ENCODE measurements around the gene NDRG4.

NDRG4 gene, protein sequence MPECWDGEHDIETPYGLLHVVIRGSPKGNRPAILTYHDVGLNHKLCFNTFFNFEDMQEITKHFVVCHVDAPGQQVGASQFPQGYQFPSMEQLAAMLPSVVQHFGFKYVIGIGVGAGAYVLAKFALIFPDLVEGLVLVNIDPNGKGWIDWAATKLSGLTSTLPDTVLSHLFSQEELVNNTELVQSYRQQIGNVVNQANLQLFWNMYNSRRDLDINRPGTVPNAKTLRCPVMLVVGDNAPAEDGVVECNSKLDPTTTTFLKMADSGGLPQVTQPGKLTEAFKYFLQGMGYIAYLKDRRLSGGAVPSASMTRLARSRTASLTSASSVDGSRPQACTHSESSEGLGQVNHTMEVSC

DNA sequence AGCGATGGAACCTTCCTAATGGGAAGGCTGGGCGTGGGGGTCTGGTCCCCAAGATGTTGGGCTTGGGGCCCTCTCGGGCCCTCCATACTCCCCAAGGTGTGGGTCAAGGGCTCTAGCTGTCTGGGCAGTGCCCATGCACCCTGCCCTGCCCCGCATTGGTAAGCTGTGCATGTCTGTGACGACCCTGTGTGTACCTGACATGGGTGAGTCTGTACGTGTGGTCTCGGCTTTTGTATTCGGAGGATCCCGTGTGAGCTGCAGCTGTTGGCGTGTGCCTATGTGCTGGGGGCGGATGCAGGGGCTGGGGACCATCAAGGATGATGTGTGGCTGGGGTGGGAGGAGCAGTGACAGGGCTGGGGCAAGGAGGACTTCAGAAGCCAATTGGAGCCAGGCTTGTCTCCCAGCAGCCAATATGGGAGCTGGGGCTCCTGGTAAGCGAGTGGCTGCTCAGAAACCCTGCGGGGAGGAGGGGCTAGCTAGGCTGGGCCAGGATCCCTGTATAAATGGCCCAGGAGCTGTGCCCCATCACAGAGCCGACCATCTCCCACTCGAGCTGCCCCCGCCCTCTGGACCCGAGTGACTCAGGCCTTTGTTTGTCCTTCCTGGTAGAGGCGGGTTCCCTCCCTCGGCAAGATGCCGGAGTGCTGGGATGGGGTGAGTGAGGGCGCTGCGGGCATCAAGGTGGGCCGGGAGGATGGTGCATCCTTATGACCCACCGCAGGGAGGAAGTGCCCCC is at the start of gene NDRG4:
Gene NDRG4 (plus strand): TSS at position 529 of the 737 bp plus-strand sequence. CDS start 106 bp downstream, at position 635.
- peak in 1 of 2 donors; percentile 35 for DNase-seq

DNA sequence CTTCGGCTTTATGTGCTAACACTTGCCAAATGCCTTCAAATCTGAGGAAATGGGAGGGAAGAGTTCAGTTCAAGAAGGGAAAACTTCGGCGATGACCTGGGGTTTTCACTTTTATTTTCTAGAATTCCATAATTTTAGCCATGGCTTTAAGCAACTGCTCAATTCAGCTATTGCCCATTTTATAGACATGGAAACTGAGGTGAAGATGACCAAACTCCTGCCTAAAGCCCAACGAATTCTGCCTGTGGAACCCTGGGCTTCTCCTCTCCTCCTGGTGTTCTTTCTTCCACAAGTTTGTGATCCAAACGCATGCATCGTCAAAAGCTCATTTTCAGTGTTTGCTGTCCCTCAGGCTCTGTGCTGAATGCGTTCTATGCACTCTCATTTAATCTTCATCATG is 49.4 kb upstream of the NDRG4 start:
- no peak for DNase-seq

DNA sequence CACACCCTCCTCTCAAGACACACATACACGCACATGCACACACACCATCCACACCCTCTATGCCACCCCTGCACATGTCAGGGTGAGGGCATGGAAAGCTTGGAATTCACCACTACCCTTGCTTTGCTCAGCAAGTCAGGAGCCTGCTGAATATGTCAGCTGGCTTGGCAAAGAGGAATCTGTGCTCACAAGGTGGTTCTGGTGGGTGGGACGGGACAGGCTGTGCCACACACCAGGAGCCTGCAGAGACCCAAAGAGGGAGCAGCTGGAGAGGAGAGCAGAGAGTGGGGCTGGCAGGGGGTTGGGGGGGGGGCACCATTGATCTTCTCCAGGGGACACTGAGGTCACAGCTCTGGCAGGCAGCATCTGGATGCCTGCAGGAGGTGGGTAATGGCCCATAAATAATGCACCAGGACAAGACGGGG is 48.7 kb upstream of the NDRG4 start:
- no peak for DNase-seq

DNA sequence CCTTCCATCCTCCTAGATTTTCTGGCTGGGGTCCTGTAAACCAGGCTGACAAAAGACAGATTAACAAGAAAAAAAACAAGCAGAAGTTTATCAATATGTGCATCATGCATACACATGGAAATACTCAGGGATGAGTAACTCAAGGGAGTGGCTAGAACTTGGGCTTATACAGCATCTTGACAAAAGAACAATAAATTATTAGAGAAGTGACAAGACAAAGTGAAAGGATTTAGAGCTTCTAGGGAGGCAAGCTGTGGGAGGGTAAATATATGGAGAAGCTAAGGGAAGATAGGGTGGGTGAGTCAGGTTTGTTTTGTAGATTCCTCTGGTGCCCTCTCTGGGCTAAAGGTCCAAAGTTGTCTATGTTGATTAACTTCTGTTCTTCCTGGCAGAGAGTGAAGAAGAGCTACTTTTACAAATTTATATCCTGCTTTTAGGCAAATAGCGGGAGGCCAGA is 48.0 kb upstream of the NDRG4 start:
- DNase-seq, result no peak

DNA sequence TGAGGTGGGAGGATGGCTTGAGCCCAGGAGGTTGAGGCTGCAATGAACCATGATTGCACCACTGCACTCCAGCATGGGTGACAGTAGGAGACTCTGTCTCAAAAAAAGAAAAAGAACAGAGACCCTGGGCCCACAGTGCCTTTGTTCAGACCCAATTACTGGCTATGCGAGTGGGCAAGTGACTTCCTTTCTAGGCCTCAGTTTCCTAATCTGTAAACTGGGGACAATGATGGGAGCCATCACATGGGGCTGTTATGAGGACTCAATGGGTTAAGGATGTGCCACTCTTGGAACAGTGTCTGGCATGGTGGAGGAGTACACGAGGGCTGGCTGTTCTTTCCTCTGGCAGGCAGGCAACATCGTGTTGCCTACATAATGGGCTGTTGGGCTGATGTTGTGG is 47.3 kb upstream of the NDRG4 start:
- no peak for DNase-seq

DNA sequence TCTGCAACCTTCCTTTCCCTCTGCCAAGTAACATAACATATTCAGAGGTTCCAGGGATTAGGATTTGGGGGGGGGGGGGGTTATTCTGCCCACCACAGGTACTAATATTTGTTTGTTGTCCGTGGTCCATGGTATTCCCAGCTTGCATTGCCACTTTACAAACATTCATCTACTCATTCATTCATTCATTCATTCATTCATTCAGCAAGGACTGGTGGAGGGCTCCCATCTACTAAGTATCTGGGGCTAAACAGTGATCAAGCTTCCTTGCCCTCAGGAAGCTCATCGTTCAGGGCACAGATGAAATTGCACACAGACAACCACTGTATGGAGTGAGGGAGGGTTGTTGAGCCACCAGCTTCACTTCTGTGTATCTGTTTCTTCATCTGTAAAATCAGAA is 45.8 kb upstream of the NDRG4 start:
- DNase-seq, result no peak

DNA sequence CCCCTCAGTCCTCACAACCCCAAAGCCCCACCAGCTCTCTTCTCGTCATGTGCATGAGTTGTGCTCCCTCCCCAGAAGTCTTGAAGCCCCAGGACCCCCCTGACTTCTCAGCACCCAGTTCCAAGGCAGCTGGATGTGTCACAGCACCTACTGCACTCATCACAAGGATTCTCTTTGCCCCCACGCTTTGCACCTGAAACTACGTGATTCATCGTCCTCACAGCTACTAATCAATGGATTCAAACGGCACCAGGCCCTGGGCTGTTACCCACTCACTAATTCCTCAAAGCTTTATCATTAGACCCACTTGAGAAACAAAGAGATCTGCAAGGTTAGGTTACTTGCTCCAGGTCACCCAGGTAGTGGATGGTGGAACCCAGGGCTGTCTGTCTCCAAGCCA is 45.1 kb upstream of the NDRG4 start:
- DNase-seq, result no peak

DNA sequence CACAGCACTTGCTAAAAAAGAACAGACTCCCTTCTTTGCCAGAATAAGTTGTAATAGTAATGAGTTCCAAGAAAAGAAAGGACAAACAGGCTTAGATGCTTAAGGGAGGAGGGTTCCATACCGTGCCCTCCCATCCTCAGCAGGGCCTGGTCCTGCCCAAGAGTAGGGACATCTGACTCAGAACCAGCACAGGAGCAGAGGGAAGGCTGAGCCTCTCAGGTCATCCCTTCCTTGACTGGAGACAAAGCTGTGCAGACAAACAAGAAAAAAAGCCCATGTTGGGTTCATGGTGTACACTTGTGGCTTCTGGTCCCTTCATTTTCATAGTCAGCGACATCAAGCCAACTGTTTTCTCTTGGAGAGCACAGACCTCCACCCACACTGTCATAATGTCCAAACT is 44.2 kb upstream of the NDRG4 start:
- DNase-seq, result no peak

DNA sequence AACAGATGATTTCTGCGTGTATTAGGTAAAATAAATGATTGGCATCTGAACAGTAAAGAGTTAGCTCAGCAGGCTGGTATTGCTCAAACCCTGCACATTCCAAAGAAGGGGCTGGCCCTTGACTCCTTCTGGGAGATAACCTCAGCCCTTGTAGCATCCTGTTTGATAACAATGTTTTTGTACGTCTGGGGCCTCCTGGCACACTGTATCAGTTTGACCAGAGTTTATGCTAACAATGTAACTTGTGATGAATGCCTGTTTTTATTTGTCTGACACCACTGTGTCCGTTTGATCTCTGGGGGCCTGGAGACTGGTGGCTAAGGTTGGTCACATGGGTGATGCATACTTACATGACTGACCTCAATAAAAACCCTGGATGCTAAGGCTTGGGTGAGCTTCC is 43.8 kb upstream of the NDRG4 start:
- no peak for DNase-seq

DNA sequence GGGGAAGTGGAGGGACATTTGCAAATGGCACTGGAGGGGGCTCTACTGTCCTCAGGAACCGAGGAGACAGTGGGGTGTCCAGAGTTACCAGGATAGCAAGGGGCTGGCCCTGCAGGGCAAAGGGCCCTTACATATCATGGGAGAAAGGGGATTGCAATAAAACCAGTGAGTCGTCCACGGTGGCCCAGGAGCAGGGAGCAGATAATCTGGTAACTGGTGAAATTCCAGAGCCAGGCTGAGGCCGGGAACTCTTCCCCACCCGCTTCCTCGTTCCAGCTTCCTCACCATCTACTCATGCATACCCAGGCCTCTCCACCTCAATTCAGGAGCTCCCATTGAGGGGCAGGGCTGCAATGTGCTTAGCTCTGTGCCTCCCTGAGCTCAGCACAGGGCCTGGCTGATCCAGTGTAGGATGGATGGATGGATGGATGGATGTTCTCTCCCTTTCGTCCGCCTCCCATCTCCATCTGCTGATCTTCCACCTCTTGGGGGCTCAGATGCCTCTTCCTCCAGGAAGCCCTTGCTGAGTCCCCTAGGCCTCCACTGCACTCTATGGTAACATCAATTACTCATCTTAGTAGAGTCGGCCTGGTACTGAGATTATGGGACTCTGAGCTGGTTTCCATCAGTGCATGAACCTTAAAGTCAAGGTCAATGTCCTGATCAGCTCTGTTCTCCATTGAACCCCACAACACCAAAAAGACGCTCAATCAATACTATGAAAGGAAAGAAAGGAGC is 41.2 kb upstream of the NDRG4 start:
- no peak for DNase-seq

DNA sequence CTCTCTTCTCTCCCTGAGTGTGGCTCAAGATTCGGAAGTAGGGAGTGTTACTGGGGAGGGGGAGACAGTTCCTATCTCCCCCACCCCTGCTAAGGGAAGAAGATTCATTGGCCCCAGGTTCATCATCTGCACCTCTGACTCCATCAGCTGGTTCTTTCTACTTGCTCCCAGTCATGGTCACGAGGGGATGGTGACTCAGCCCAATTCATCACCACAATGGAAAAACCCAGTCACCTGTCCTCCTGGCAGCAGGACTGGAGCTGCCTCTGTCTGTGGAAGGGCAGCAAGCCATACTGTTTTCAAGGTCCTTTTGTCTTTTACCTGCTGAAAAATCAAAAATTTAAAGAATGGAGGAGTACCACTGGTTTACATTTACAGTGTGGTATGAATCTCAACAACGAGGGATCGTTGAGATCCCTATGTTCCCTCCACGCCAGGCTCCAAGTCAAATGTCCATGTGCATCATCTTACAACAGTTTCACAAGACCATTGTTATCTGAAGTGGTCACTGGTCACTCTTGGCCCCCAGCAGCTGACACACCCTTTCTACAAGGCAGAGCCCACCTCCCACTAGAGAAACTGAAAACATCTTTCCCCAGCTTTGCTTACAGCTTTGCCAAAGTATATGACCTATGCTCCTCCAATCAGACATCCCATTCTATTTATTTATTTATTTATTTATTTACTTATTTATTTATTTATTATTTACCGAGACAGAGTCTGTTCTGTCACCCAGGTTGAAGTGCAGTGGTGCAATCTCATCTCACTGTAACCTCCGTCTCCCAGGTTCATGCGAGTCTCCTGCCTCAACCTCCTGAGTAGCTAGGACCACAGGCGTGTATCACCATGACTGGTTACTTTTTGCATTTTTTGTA is 40.4 kb upstream of the NDRG4 start:
- peak; percentile 55 to 63 for DNase-seq

DNA sequence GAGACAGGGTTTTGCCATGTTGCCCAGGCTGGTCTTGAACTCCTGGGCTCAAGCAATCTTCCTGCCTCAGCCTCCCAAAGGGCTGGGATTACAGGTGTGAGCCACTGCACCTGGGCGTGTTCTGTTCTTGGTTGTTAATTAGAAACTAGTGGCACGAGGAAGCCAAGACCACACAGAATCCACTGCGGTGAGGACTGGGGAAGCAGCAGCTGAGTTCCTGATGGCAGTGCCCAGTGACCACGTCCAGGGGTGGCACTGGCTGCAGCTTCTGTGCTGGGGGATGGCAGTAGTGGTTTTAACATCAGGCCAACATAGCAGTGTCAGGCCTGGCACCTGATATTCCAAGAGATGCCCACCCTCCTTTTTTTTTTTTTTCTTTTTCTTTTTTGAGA is 39.7 kb upstream of the NDRG4 start:
- no peak for DNase-seq

DNA sequence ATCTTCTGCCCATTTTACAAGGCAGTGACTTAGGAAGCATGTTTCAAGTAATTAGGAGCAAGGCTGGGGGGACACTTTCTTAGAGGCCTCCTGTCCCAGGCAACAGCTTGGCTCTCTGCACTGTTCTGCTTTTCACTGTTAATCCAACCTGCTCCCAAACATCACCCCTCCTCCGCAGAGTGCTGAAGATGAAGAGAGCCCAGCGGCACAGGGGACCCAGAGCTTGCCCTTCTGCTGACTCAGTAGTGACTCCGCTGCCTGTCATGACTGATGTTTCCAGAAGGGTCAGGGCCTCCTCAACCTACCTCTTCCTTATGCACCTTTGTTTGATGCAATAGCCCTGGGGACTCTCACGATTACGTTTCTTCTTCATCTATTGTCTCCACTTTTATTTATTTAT is 38.9 kb upstream of the NDRG4 start:
- DNase-seq, result no peak

DNA sequence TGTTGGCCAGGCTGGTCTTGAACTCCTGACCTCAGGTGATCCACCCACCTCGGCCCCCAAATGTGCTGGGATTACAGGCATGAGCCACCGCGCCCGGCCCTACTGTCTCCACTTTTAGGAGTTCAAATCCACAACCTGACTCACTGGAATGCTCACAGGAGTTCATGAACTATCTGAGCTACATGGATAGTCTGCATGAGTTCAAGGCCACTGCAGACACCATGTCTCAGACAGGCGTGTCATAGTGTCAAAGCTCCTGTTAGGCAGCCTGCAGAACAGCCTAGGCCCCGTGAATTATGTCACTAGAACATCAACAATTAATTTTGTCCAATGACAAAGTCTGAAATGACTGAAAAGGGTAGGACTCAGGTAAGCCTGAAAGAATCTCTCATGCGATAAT is 38.3 kb upstream of the NDRG4 start:
- no peak for DNase-seq

DNA sequence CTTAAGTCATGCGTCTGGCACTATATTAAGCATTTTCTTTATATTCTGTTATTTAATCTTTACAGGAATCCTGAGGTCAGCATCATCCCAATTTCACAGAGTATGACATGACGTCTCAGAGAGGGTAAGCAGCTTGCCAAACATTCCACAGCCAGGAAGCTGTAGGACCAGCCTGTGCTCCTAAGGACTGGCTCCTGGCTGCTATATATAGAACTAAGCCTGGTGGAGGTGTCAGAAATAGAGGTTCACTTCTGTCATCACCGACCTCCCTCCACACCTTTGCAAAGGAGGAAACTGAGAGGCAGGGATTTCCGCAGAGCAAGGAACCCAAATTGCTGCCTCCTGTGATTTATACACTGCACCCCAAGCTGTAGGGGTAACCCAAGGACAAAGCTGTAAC is 37.9 kb upstream of the NDRG4 start:
- no peak for DNase-seq

DNA sequence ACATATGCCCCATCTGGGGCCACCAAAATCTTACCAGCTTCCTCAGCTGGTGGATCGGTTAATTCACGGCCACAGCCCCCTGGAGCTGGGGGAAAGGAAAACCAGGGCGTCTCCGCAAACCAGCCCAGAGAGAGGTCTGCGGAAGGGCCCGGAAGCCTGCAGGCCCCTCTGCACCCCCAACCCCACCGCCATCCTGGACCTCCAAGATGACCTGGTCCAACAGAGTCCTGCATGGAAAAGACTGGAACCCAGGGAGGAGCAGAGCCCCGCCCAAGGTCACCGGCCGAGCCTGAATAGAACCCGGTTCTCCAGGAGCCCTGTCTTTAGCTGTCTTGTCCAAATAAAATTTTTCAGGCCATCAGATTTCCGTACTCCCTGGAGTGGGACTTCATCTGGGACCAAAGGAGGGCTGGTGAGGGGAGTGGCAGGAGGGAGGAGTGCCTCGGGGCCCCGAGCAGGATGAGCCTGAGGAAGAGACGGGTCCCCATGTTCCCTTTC is 37.4 kb upstream of the NDRG4 start:
- DNase-seq, result no peak

DNA sequence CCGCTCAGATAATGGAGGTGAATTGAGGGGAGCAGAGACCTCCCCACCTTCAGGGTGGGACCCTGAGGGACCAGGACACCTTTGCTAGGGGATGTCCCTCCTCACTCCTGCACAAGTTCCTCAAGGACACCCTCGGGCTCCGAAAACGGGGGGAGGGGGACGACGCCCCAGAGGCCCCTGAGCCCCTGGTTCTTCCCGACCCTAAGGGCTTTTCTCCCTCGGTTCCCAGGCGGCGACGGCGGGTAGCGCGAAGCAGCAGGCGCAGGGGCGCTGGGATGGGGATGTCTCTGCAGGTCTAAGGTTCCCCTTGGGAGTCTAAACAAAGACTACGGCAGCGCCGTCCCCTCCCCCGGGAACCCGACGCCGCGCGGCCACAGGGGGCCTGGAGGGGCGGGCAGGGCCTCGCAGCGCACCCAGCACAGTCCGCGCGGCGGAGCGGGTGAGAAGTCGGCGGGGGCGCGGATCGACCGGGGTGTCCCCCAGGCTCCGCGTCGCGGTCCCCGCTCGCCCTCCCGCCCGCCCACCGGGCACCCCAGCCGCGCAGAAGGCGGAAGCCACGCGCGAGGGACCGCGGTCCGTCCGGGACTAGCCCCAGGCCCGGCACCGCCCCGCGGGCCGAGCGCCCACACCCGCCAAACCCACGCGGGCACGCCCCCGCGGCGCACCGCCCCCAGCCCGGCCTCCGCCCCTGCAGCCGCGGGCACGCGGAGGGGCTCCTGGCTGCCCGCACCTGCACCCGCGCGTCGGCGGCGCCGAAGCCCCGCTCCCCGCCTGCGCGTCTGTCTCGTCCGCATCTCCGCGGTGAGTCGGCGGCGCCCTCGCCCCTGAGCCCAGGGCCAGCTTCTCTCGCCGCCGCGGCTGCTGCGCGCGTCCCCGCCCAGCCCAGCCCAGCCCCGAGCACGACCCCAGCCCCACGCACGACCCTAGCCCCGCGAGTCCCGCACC is 36.7 kb upstream of the NDRG4 start:
- peak in 1 of 2 donors; percentile 40 for DNase-seq

DNA sequence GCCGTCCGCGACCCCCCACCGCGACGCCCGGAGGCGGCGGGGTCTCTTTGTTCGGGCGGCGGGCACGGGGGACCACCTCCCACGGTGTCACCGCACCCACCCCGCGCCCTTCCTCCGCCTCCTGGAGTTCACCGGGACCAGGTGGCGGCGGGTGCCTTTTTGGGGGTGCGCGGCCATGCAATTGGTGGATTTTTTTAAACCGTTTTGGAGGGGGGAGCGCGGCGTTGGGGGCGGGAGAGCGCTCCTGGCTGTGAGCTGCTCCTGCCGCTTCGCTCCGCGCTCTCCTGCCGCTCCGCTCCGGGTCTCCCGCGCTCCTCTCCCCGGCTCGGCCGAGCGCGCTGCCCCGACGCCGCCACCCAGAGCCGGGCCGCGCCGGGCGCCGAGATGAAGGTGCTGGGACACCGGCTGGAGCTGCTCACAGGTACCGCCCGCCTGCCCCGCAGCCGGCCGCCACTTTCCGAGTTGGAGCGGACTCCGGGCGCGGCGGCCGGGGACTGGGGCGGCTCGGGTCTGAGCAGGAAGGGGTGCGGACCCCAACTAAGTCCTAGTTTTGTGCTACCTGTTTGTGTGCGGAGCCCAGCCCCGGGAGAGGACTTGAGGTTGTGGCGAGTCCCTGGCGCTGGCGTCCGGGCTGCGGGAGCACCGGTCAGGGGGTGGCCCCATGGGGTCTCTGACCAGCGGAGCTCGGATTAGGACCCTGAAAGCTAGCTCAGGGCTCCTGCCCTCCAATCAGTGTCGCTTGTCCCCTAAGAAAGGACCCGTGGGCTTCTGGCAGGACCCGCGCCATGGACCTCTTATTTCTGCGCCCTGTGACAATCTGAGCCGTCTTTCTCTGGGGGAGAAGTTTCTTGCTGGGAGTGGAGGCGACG is 35.7 kb upstream of the NDRG4 start:
- peak in 1 of 2 donors; percentile 11 for DNase-seq

DNA sequence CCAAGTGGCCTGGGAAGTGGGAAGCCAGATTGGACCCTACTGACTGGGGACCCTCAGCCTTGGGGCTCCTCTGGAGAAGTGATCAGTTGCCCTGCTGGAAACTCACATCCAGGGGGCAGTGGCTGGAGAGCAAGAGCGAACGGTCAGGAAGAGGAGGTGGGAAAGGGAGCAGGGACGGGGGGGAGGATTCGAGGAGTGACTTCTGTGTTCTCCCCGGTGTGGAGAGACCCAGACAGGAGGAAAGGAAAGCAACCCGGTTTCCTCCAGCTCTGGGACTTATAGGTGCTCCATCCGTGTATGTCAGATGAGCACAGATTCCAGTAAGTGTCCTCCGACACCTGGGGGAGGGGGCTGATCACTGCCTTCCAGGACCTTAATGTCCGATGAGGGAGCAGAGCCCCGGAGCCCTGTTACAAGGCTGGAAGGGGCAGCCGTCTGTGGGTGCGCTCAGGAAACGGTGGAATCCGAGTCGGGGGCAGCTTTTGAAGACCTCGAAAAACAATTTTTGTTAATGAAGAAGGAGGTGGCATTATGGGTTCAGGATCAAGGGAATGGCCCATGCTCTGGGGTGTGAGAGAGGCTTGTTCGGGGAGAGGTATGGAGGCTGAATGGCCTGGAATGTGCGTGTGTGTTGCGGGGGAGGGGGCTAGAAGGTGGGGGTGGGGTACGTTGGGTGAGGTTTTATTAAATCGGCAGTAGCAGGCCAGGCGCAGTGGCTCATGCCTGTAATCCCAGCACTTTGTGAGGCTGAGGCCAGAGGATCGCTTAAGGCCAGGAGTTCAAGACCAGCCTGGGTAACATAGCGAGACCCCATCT is 34.8 kb upstream of the NDRG4 start:
- no peak for DNase-seq

Data from stimulated activated CD4-positive, alpha-beta T cell treated with anti-CD3 and anti-CD28 coated beads, Interleukin-2, amount 100 ng/mL, for 24 hours (primary cell).